ENCODE data around the gene COBL.

Gene COBL

GRCh38 chr7:50983850-50984249, 332.8 kb downstream of the COBL start:
- FAIRE-seq: no peak

DNA sequence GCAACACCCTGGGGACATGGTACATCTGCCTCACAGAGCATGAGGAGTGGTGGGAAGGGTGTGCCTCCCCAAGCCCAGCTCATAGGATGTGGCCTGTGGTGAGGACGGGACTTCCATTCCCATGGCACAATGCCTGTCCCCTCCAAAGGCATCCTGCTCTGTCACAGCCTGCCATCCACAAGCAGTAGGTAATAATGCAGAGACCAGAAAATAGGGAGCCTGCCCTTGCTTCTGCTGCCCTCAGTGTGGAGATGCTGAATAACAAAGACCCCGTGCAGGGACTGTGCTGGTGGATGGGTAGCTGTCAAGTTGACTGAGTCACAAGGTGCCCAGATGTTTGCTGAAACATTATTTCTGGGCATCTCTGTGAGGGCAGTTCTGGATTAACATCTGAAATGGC, 334.0 kb downstream of the COBL start:
- FAIRE-seq: no peak

DNA sequence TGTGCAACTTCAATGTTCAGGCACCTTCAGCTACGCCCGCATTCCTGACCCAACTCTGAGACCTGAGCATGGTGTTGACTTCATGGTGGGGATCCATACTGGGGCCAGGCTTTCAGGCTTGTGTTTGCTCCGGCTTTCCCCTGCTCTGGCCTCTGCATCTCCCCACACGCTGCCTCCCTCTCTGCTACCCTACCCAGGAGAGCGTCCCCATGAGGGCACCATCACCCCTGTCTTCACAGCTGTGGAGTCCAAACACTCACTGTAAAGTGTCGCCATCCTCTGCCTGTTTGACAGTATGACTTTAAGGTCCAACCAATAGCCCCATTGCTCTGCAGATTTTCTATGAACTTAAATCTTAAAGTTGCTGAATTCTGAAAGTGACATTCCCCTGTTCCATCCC, 334.9 kb downstream of the COBL start:
- FAIRE-seq: no peak

GRCh38 chr7:50980411-50980810, 336.2 kb downstream of the COBL start:
- no peak for FAIRE-seq

DNA sequence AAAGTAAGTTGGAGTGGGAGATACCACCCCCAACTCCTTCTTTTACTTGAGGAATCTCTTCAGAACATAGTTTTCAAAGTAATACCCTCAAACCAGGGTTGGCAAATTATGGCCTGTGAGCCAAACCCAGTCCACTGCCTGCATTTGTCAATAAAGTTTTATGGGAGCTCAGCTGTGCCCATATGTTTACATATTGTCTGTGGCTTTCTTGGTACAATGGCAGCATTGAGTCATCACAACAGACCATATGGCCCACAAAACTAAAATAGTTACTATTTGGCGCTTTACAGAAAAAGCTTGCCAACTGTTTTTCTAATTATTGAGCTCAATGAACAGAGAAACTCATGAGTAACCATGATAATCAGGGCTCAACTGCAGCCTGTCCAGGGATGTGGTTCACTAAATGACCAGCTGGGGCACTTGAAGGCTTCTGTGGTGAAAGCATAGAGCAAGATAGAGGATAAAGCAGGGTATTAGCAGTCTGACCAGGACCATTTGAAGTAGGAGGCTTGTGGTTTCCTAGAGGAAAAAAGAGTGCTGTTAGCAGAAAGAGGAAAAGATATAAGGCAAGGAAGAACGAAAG, 337.9 kb downstream of the COBL start:
- FAIRE-seq: no peak

DNA sequence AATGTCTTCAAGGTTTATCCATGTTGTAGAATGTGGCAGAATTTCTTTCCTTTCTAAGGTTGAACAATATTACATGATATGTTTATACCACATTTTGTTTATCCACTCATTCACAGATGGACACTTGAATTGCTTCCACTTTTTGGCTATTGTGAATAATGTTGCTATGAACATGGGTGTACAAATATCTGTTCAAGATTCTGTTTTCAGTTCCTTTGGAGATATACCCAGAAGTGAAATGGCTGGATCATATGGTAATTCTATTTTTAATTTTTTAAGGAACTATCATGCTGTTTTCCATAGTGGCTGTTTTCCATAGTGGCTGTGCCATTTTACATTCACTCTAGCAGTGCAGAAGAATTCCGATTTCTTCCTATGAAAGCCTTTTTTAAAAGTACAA, 339.2 kb downstream of the COBL start:
- no peak for FAIRE-seq

DNA sequence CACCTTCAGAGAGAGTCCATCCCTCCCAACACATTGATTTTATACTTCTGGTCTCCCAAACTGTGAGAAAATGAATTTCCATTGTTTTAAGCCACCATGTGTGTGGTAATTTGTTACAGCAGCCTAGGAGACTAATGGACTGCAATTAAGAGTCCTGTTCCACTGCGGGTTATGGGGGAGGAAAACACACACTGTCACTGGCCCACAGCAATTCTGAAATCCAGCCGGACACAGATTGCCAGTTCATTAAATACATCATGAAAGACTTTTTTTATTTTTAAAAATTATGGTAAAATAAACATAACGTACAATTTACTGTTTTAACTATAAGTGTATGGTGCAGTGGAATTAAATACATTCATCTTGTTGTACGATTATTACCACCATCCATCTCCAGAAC, 340.5 kb downstream of the COBL start:
- no peak for FAIRE-seq

- FAIRE-seq: no peak
These were observed 342.4 kb downstream of the COBL start for GRCh38 chr7:50974240-50974639.

- no peak for FAIRE-seq
These were observed 342.8 kb downstream of the COBL start for GRCh38 chr7:50973814-50974213.

GRCh38 chr7:50970092-50970491, 346.5 kb downstream of the COBL start:
- FAIRE-seq: no peak

All from colon (tissue), 2 donors.